HepG2 (cell line): ENCODE measurements around the gene HRNR. TPM values are rescaled to one million over a fixed set of nuclear protein-coding genes. Genes with fewer than 3 reads are reported as not detected.
A peak's percentile ranks its signal among the peaks of the same experiment; 100 is the strongest.

Source experiments
- ATAC-seq: fragments of 200-7000 bp; cut with Tn5 transposase; 3 replicates; pipeline ENCODE4 v1.9.1; 2020; ENCODE audit warnings: mild to moderate bottlenecking, moderate library complexity
- BruUV-seq: library from RNA; stranded (reverse); fragments of 400-500 nt; replicated peaks from 2 replicates; lab custom pipeline; 2021; lab: Mats Ljungman, UMichigan
- CTCF ChIA-PET: fragments of 300-600 bp; formaldehyde crosslinking; extraction: SDS; loops from one replicate; lab custom pipeline; 2021; ENCODE audit warnings: low total read pairs, inconsistent platforms, low intra/inter-chr PET ratio; lab: Yijun Ruan, JAX
- POLR2A ChIA-PET: fragments of 350-600 bp; sonication (Branson Sonifier 250); formaldehyde crosslinking; loops from one replicate; lab custom pipeline; 2020; ENCODE audit warnings: antibody characterized with exemption, inconsistent platforms; lab: Yijun Ruan, JAX
- DNase-seq: peaks from one replicate; pipeline ENCODE4 v3.0.0-alpha.2; 2015; ENCODE audit warnings: low spot score
- FAIRE-seq: peaks from 3 replicates; lab custom pipeline; 2011; peaks lifted over from hg19 to GRCh38; lab: Jason Lieb, UNC
- H2AFZ ChIP-seq: one replicate; pipeline ENCODE4 v1.6.1; 2011; ENCODE audit warnings: low read length, inconsistent platforms
- H3K27ac ChIP-seq: fragments of 300-600 bp; 3 replicates; pipeline ENCODE4 v1.8.0; 2011; ENCODE audit warnings: mixed run types, mild to moderate bottlenecking, mixed read lengths, low read length, inconsistent platforms; ENCODE audit not compliant: insufficient read depth; ENCODE audit errors: extremely low read length
- H3K27me3 ChIP-seq, 2 experiments: fragments of 200-600 bp in 1 of 2; 2 replicates in 1 of 2; 3 replicates in 1 of 2; pipeline versions ENCODE4 v1.6.0 to v1.8.0; 2011; ENCODE audit warnings: low read length in 2 of 2, mild to moderate bottlenecking in 2 of 2, moderate library complexity in 2 of 2, inconsistent platforms in 1 of 2; ENCODE audit not compliant: insufficient read depth in 2 of 2, control insufficient read depth in 1 of 2
- H3K36me3 ChIP-seq, 2 experiments: fragments of 200-600 bp in 1 of 2; replicated peaks in 1 of 2; 2 replicates in 1 of 2; 3 replicates in 1 of 2; pipeline versions ENCODE4 v1.5.1 to v1.8.0; 2011; ENCODE audit warnings: low read length in 2 of 2, inconsistent platforms in 1 of 2; ENCODE audit not compliant: insufficient read depth in 2 of 2, control insufficient read depth in 1 of 2
- H3K4me1 ChIP-seq: 2 replicates; pipeline ENCODE4 v1.5.1; 2012; ENCODE audit warnings: low read length, inconsistent platforms; ENCODE audit not compliant: insufficient read depth
- H3K4me2 ChIP-seq: 2 replicates; pipeline ENCODE4 v1.6.0; 2011; ENCODE audit warnings: low read depth, low read length, inconsistent platforms
- H3K4me3 ChIP-seq, 3 experiments: fragments of 200-600 bp in 1 of 3; sonication (generic), shearing (Covaris generic) in 1 of 3; replicated peaks in 1 of 3; 2 replicates each; pipeline ENCODE4 v1.5.1; 2011 to 2016; ENCODE audit warnings: low read length in 3 of 3, inconsistent platforms in 2 of 3, low read depth in 2 of 3, mild to moderate bottlenecking in 2 of 3, control low read depth in 1 of 3, mixed read lengths in 1 of 3; ENCODE audit not compliant: insufficient read depth in 1 of 3
- H3K79me2 ChIP-seq: one replicate; pipeline ENCODE4 v1.6.1; 2011; ENCODE audit warnings: low read length, inconsistent platforms; ENCODE audit not compliant: insufficient read depth
- H3K9ac ChIP-seq: 2 replicates; pipeline ENCODE4 v1.6.0; 2011; ENCODE audit warnings: mild to moderate bottlenecking, low read depth, low read length, inconsistent platforms; ENCODE audit not compliant: insufficient read depth
- H3K9me3 ChIP-seq: 2 replicates; pipeline ENCODE4 v1.5.1; 2012; ENCODE audit warnings: mild to moderate bottlenecking, low read length
- H4K20me1 ChIP-seq: 2 replicates; pipeline ENCODE4 v1.6.0; 2011; ENCODE audit warnings: inconsistent platforms, mild to moderate bottlenecking, low read length, moderate library complexity; ENCODE audit not compliant: insufficient read depth
- FOXA1 ChIP-seq, 2 experiments: fragments of 450-650 bp in 1 of 2; sonication (generic) in 1 of 2; formaldehyde crosslinking in 1 of 2; IDR thresholded peaks; 2 replicates each; pipeline versions ENCODE4 v1.4.0 to v1.6.1; 2016 to 2020; ENCODE audit warnings: missing genetic modification reagents in 1 of 2
- FOXA3 ChIP-seq: IDR thresholded peaks from 2 replicates; pipeline ENCODE4 v1.6.1; 2016; ENCODE audit warnings: missing genetic modification reagents, missing compliant biosample characterization
- HNRNPK ChIP-seq: fragments of 200-400 bp; formaldehyde crosslinking; IDR thresholded peaks from 2 replicates; pipeline ENCODE4 v1.6.1; 2018; ENCODE audit warnings: low read length, low read depth, moderate library complexity, mild to moderate bottlenecking; ENCODE audit not compliant: poor library complexity, severe bottlenecking
- HOXA7 ChIP-seq: sonication (generic); formaldehyde crosslinking; IDR thresholded peaks from 2 replicates; pipeline ENCODE4 v1.8.1; 2022; ENCODE audit warnings: mild to moderate bottlenecking, missing genetic modification reagents, moderate library complexity
- HOXD1 ChIP-seq: sonication (generic); formaldehyde crosslinking; IDR thresholded peaks from 2 replicates; pipeline ENCODE4 v1.5.0; 2020; ENCODE audit warnings: missing genetic modification reagents
- NFE2 ChIP-seq: sonication (generic); formaldehyde crosslinking; IDR thresholded peaks from 2 replicates; pipeline ENCODE4 v1.4.0; 2020; ENCODE audit warnings: missing genetic modification reagents
- RAD21 ChIP-seq: fragments of 450-650 bp; formaldehyde crosslinking; IDR thresholded peaks from 2 replicates; pipeline ENCODE4 v1.5.0; 2020; ENCODE audit warnings: mild to moderate bottlenecking
- SMC3 ChIP-seq: IDR thresholded peaks from 2 replicates; pipeline ENCODE4 v1.6.1; 2011; ENCODE audit warnings: low read length, improper control_type of control experiment
- TBL1XR1 ChIP-seq: fragments of 150-350 bp; IDR thresholded peaks from 2 replicates; pipeline ENCODE4 v1.6.1; 2014; ENCODE audit warnings: borderline replicate concordance, low read length; ENCODE audit not compliant: partially characterized antibody
- ZNF101 ChIP-seq: sonication (generic); formaldehyde crosslinking; IDR thresholded peaks from 2 replicates; pipeline ENCODE4 v1.4.0; 2020; ENCODE audit warnings: mild to moderate bottlenecking, low read depth, missing genetic modification reagents, borderline replicate concordance
- ZNF24 ChIP-seq: fragments of 450-650 bp; IDR thresholded peaks from 2 replicates; pipeline ENCODE4 v1.6.1; 2017; ENCODE audit warnings: antibody characterized with exemption, mild to moderate bottlenecking
- ZNF350 ChIP-seq: sonication (generic); formaldehyde crosslinking; IDR thresholded peaks from 2 replicates; pipeline ENCODE4 v1.4.0; 2020; ENCODE audit warnings: mild to moderate bottlenecking, low read depth, missing genetic modification reagents, borderline replicate concordance
- ZNF484 ChIP-seq: sonication (generic); formaldehyde crosslinking; IDR thresholded peaks from 2 replicates; pipeline ENCODE4 v1.5.1; 2020; ENCODE audit warnings: mild to moderate bottlenecking, low read depth, missing genetic modification reagents, borderline replicate concordance
- ZNF530 ChIP-seq: sonication (generic); formaldehyde crosslinking; IDR thresholded peaks from 2 replicates; pipeline ENCODE4 v1.5.0; 2020; ENCODE audit warnings: low read depth, mild to moderate bottlenecking, missing genetic modification reagents
- ZNF543 ChIP-seq: sonication (generic); formaldehyde crosslinking; IDR thresholded peaks from 2 replicates; pipeline ENCODE4 v1.4.0; 2020; ENCODE audit warnings: mild to moderate bottlenecking, missing genetic modification reagents
- ZNF781 ChIP-seq: sonication (generic); formaldehyde crosslinking; IDR thresholded peaks from 2 replicates; pipeline ENCODE4 v1.5.1; 2020; ENCODE audit warnings: borderline replicate concordance, mild to moderate bottlenecking, missing genetic modification reagents; ENCODE audit errors: not compliant biosample characterization
- ZSCAN30 ChIP-seq: sonication (generic); formaldehyde crosslinking; IDR thresholded peaks from 2 replicates; pipeline ENCODE4 v1.5.0; 2020; ENCODE audit warnings: mild to moderate bottlenecking, missing genetic modification reagents
- WGBS: methylation state at CpG from one replicate; pipeline ENCODE4 v1.1.6; 2017; ENCODE audit warnings: low lambda C conversion rate; 5-methylcytosine and 5-hydroxymethylcytosine counted together
- in situ Hi-C: cut with HindIII; loops from 2 replicates; pipeline ENCODE4 v1.10.0; 2017; ENCODE audit warnings: low pct_unique_long_range_greater_than_20kb; ENCODE audit not compliant: extremely low pct_ligation_motif_present
- intact Hi-C: fragments of 100-400 bp; cut with micrococcal nuclease; formaldehyde crosslinking; loops from one replicate; pipeline ENCODE4 v1.10.0; 2022; ENCODE audit not compliant: unreplicated experiment
- polyA plus RNA-seq, 8 experiments: library from polyadenylated mRNA; depleted of rRNA in 3 of 8; stranded (reverse) in 7 of 8; unstranded in 1 of 8; fragments of >200 nt; fragmentation: Illumina TruSeq in 4 of 8; extraction: Trizol in 4 of 8; gene quantifications; 2 replicates each; pipeline versions ENCODE4 v1.2.1 to v1.2.3, GENCODE V29; 2011 to 2016; ENCODE audit warnings: low read depth in 4 of 8, missing spikeins in 1 of 8, mixed read lengths in 1 of 8; ENCODE audit not compliant: insufficient read depth in 1 of 8
- total RNA-seq, 5 experiments: library from RNA; depleted of rRNA; stranded (reverse); fragments of >200 nt; fragmentation: Illumina TruSeq; extraction: Trizol; gene quantifications; 2 replicates each; pipeline ENCODE4 v1.2.3, GENCODE V29; 2016; ENCODE audit warnings: low read depth in 1 of 5
- TF ChIP-seq, protein P1 (sequence below): sonication (generic); formaldehyde crosslinking; IDR thresholded peaks from 2 replicates; pipeline ENCODE4 v1.5.0; 2020; ENCODE audit warnings: missing genetic modification reagents
- TF ChIP-seq, protein P2 (sequence below): sonication (generic); formaldehyde crosslinking; IDR thresholded peaks from 2 replicates; pipeline ENCODE4 v1.8.1; 2022; ENCODE audit warnings: low read depth, mild to moderate bottlenecking, missing genetic modification reagents

Gene HRNR
- total and polyA plus RNA-seq, 2 of the 13 experiments (the other 11 are each of a cell fraction or from before 2014, with no cell fraction given), result not detected

DNA sequence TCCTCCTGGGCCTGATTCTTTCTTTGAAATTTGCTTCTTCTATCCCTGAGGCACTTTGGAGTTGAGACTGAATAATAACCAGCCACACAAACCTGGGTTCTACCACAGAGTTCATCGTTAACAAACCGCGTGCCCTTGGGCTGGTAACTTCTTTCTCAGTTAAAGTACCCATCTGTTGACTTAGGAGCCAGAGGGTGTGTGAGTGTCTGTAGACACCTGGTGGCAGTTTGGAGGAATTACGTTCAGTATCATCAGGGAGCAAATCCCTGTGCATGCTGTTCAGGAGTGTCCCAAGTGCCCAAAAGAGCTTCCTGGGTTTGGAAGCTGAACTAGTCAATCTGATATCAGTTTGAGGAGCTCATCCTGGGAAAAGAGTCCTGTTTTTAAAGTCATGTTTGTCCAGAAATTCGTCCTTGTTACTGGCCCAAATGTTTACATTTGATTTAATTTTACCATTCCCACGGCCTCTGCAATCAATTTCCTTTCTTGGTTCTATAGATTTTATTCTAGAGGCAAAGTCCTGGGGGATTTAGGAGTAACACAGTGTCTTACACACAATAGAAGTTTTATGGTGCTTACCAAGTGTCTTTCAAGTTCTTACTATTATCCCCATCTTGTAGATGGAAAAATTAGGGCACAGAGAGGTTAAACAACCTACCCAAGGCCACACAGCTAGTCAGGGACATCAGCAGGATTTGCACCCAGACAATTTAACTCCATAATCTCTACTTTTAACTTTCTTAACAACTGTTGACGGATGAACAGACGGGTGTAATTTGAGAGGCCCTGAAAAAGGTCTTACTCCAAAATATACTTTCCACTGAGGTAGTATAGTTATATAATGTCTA lies 38.2 kb downstream of the HRNR start:
- H3K4me3 ChIP-seq, result no peak overlapping the region
- 15% methylated on average over 7 of the region's 8 CpGs for WGBS
- no peak overlapping the region for H3K9ac ChIP-seq
- peak; percentile 53 for DNase-seq
- intact Hi-C loops (loop anchor here (1.0 kb wide), 2 partner anchors 43 to 133 kb away; no protein-coding TSS in a partner anchor), in situ Hi-C loops (loop anchor here (5.0 to 10.0 kb wide), 3 partner anchors 43 to 259 kb away; no protein-coding TSS in a partner anchor)
- H3K9me3 ChIP-seq, result no peaks in the 10 kb centered on the region
- H3K4me2 ChIP-seq, result no peak overlapping the region
- H4K20me1 ChIP-seq, result no peaks in the 10 kb centered on the region
- no peaks in the 10 kb centered on the region for H3K4me1 ChIP-seq
- no TSS peak for BruUV-seq
- no peak overlapping the region for H3K27ac ChIP-seq
- ChIA-PET CTCF (interaction anchor here (1.0 to 3.3 kb wide), 4 partner anchors 41 to 274 kb away, joined by 3 to 48 read pairs (median 14); no protein-coding TSS in a partner anchor), POLR2A (no interaction called here)
- ATAC-seq, result peak; percentile 92
- H3K27me3 ChIP-seq, result no peaks in the 10 kb centered on the region; a peak in 1 of 5 replicates
- peak; percentile 75 for FAIRE-seq
- H3K79me2 ChIP-seq, result no peaks in the 10 kb centered on the region
- H2AFZ ChIP-seq, result no peak overlapping the region
- no peaks in the 10 kb centered on the region for H3K36me3 ChIP-seq
- TF ChIP-seq ZNF24, result no peak
- no peak for TF ChIP-seq ZNF101
- no peak for TF ChIP-seq ZNF350 (CRISPR knock-in tag)
- no peak for TF ChIP-seq FOXA1 (IDR thresholded peaks at IDR 0.05)
- peak; percentile 75 for TF ChIP-seq FOXA1 (CRISPR knock-in tag; IDR thresholded peaks at IDR 0.05)
- no peak for TF ChIP-seq NFE2 (CRISPR knock-in tag)
- TF ChIP-seq ZNF543, result no peak
- TF ChIP-seq HOXD1 (CRISPR knock-in tag), result no peak
- no peak for TF ChIP-seq HNRNPK
- no peak for TF ChIP-seq ZSCAN30 (CRISPR knock-in tag)
- TF ChIP-seq HOXA7 (CRISPR knock-in tag), result no peak
- peak; percentile 26; the same call in 1 of the 2 replicates for TF ChIP-seq FOXA3
- no peak for TF ChIP-seq ZNF530 (CRISPR knock-in tag)
- no peak for TF ChIP-seq ZNF484
- TF ChIP-seq, protein P1, sequence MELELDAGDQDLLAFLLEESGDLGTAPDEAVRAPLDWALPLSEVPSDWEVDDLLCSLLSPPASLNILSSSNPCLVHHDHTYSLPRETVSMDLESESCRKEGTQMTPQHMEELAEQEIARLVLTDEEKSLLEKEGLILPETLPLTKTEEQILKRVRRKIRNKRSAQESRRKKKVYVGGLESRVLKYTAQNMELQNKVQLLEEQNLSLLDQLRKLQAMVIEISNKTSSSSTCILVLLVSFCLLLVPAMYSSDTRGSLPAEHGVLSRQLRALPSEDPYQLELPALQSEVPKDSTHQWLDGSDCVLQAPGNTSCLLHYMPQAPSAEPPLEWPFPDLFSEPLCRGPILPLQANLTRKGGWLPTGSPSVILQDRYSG (CRISPR knock-in tag), result no peak
- peak; percentile 92 for TF ChIP-seq SMC3
- TF ChIP-seq, protein P2, sequence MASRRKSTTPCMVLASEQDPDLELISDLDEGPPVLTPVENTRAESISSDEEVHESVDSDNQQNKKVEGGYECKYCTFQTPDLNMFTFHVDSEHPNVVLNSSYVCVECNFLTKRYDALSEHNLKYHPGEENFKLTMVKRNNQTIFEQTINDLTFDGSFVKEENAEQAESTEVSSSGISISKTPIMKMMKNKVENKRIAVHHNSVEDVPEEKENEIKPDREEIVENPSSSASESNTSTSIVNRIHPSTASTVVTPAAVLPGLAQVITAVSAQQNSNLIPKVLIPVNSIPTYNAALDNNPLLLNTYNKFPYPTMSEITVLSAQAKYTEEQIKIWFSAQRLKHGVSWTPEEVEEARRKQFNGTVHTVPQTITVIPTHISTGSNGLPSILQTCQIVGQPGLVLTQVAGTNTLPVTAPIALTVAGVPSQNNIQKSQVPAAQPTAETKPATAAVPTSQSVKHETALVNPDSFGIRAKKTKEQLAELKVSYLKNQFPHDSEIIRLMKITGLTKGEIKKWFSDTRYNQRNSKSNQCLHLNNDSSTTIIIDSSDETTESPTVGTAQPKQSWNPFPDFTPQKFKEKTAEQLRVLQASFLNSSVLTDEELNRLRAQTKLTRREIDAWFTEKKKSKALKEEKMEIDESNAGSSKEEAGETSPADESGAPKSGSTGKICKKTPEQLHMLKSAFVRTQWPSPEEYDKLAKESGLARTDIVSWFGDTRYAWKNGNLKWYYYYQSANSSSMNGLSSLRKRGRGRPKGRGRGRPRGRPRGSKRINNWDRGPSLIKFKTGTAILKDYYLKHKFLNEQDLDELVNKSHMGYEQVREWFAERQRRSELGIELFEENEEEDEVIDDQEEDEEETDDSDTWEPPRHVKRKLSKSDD (CRISPR knock-in tag), result no peak
- TF ChIP-seq RAD21 (CRISPR knock-in tag), result 0 out of 2 replicates have a peak, but pooled peaks have one; percentile 21
- TF ChIP-seq TBL1XR1, result no peak
- no peak for TF ChIP-seq ZNF781 (CRISPR knock-in tag)
